Adrenal gland (tissue), 12 donors: Measurements from ENCODE around the gene PPM1L. TPM values are rescaled to one million over a fixed set of nuclear protein-coding genes. Genes with fewer than 3 reads are reported as not detected.

ENCODE experiments used
- DNase-seq, 7 donors: peaks; one replicate each; pipeline ENCODE4 v3.0.0-alpha.2; 2019 to 2020
- H3K27ac ChIP-seq, 5 donors: fragments of 200-600 bp; sonication (generic) in 4 of 5; 1 replicate in 3 of 5; 2 replicates in 2 of 5; pipeline versions ENCODE4 v1.5.1 to v1.8.0; 2016 to 2020; ENCODE audit warnings: mild to moderate bottlenecking in 1 of 5
- H3K27me3 ChIP-seq: fragments of 200-600 bp; 2 replicates; pipeline ENCODE4 v1.8.0; 2021
- H3K36me3 ChIP-seq, 2 donors: fragments of 200-600 bp; replicated peaks in 1 of 2; 1 replicate in 1 of 2; 2 replicates in 1 of 2; pipeline versions ENCODE4 v1.5.1 to v1.8.0; 2018 to 2022
- H3K4me1 ChIP-seq, 2 donors: fragments of 200-600 bp; replicated peaks in 1 of 2; 1 replicate in 1 of 2; 2 replicates in 1 of 2; pipeline versions ENCODE4 v1.5.1 to v1.8.0; 2018 to 2021
- H3K4me3 ChIP-seq, 4 donors: fragments of 200-600 bp; sonication (generic) in 3 of 4; one replicate each; pipeline ENCODE4 v1.5.1; 2016 to 2018
- H3K9me3 ChIP-seq, 3 donors: fragments of 200-600 bp; sonication (generic) in 1 of 3; replicated peaks in 1 of 3; 1 replicate in 2 of 3; 2 replicates in 1 of 3; pipeline versions ENCODE4 v1.5.1 to v1.8.0; 2016 to 2021
- CTCF ChIP-seq, 6 experiments: fragments of 450-650 bp in 4 of 6; fragments of 200-600 bp in 2 of 6; sonication (generic) in 1 of 6; IDR thresholded peaks; 1 replicate in 5 of 6; 2 replicates in 1 of 6; pipeline versions ENCODE4 v1.5.1 to v1.8.0; 2016 to 2021; ENCODE audit warnings: antibody characterized with exemption in 6 of 6, mild to moderate bottlenecking in 2 of 6, moderate library complexity in 1 of 6
- POLR2A ChIP-seq, 2 donors: fragments of 450-650 bp; IDR thresholded peaks; one replicate each; pipeline ENCODE4 v1.6.1; 2017; ENCODE audit warnings: antibody characterized with exemption in 2 of 2, mild to moderate bottlenecking in 2 of 2, moderate library complexity in 1 of 2
- WGBS, 4 donors: extraction: QIAGEN DNeasy Blood & Tissue Kit in 2 of 4; methylation state at CpG; one replicate each; pipeline versions ENCODE4 v1.1.5 to v1.1.7; 2013 to 2017; 5-methylcytosine and 5-hydroxymethylcytosine counted together
- intact Hi-C, 2 donors: fragments of 100-400 bp; cut with DNase I; formaldehyde crosslinking; loops; one replicate each; pipeline versions ENCODE4 v1.14.1 to v1.15.0; 2022 to 2023
- polyA plus RNA-seq, 3 donors: library from polyadenylated mRNA; stranded (reverse); fragments of 200-250 nt in 2 of 3; fragments of 350-450 nt in 1 of 3; fragmentation: Illumina TruSeq in 1 of 3; extraction: RNeasy Lipid Tissue Mini Kit (QIAGEN cat#74804) in 1 of 3; gene quantifications; one replicate each; pipeline ENCODE4 v1.2.3, GENCODE V29; 2013 to 2014
- total RNA-seq, 9 donors: library from RNA; depleted of rRNA in 4 of 9; stranded (reverse); fragments of >200 nt in 4 of 9; fragments of 120-200 nt in 1 of 9; fragmentation: NEBNext Ultra II Directional in 1 of 9; extraction: Animal tissue kit (Norgen Biotek cat#: 25700) in 1 of 9; gene quantifications; one replicate each; pipeline versions ENCODE4 v1.1.0 to v1.2.4, GENCODE V29; 2013 to 2023
- donor health status: healthy with polysubstance abuse.
- donor health status: Bipolar disorder and iron deficiency.
- donor health status: DM: yes; HTN: yes; CAD: no.
- donor health status: DM: no; HTN: no; CAD: no.
- donor health status: DM: no; HTN: no; CAD: no.
- donor health status: DM: yes; HTN: yes; CAD: no.

Gene PPM1L
- total and polyA plus RNA-seq, 12 donors, result 2.4 to 53.6 (median 35.0) TPM

DNA sequence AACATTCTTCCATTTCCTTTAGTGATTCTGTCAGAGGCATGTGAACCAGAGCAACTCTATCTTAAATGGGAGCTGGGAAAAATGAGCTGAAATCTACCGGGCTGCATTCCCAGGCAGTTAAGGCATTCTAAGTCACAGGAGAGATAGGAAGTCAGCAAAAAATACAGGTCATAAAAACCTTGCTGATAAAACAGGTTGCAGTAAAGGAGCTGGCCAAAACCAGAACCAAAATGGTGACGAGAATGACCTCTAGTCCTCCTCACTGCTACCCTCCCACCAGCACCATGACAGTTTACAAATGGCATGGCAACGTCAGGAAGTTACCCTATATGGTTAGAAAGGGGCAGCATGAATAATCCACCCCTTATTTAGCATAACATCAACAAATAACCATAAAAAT lies 282.7 kb downstream of the PPM1L start:
- no peak for DNase-seq
- Histone ChIP-seq H3K4me3 (no peak overlapping the region), H3K27ac (no peak overlapping the region), H3K9me3 (no peaks in the 10 kb centered on the region), H3K36me3 (no peaks in the 10 kb centered on the region), H3K27me3 (no peaks in the 10 kb centered on the region), H3K4me1 (peaks cover 0 to 9% of the 10 kb centered on the region in 2 donors)
- intact Hi-C loops, result no loop called here
- TF ChIP-seq CTCF (IDR thresholded peaks at IDR 0.05), result no peak
- no peak for TF ChIP-seq POLR2A (IDR thresholded peaks at IDR 0.05)
- WGBS, 4 donors, result 57 to 69% (median 67%) methylated on average over 3 of the region's 3 CpGs

DNA sequence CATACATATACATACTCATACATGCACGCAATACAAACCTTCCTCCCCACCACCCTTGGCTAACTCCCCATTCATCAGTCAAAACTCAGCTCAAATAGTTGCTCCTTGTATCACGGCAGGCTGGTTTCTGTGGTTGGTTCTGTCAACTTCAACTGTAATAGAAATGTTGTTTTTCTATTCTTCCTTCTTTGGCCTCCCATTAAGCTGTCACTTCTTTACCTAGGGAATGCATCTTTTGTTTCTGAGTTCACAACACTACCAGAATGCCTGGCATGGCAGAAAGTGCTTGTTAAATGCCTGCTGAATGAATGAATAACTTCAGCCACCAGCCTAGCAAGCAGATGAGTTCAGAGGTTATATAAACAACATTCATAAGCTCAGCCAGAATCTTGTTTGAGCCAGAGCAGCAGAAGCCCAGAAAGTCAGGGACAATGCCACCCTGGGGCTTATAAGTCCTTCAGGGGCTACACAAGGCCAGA lies 286.0 kb downstream of the PPM1L start:
- no peak overlapping the region for H3K27ac ChIP-seq
- 76 to 91% (median 80%) methylated on average over 2 of the region's 2 CpGs for WGBS, 4 donors
- no peak overlapping the region for H3K4me3 ChIP-seq
- H3K4me1 ChIP-seq, result no peaks in the 10 kb centered on the region
- TF ChIP-seq CTCF (IDR thresholded peaks at IDR 0.05) (no peak), POLR2A (IDR thresholded peaks at IDR 0.05) (no peak)
- H3K27me3 ChIP-seq, result no peaks in the 10 kb centered on the region
- no peak for DNase-seq
- no peaks in the 10 kb centered on the region for H3K9me3 ChIP-seq
- intact Hi-C loops, result no loop called here
- H3K36me3 ChIP-seq, result no peaks in the 10 kb centered on the region

DNA sequence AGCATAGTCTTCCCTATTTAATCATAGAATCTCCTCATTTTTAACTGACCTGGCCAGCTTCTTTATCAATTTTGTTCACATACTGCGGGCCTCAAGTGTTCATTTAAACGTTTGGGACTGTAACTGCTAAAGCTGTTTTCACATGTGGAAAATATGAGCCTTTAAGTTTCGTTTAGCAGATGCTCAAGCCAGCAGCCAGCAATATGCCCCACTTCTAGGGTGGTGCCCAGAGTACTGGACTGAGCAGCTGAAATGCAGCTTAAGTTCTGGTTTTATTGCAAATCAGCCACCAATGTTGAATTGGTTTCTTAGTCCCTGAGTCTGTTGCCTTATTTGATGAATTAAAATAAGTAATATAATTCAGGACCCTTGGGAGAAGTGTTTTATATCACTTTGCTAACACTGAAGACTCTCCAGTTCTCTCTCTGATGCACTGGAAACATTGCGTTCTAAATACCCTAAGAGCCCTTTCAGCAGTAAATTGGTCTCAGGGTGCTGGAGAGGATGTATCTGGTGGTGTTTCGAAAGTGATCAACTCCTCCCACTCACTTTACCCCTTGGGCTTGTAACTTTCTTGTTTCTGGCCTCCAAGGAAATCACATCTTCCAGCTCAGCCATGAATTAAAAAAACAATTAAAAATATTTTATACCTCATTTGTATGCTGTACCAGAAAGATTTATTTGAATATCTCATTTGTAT lies 287.5 kb downstream of the PPM1L start:
- H3K27ac ChIP-seq, result no peak overlapping the region

DNA sequence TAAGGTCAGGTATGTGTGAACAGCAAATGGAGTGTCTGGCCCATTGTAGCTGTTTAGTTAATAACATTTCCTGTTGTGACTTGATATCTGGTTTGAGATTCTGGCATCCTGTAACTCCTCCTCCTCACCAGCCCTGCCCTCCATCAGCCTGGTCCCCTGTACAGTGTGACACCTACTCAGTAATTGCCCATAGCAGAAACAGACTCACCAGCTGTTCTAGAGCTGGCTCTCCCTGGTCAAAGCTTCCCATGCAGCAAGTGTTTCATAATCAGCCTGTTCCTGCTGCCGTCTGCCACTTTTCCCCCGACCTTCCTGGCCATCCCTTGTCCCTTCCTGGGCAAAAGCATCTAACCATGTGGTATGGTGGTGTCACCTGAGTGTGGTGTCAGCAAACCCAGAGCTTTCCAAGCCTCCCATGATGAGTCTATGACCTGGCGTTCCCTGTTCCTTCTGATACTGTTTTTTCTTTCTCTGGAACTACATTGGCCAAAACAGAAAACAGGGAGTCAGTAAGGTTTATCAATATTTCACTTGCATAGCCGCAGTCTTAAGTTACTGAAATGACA lies 293.7 kb downstream of the PPM1L start:
- intact Hi-C loops, result no loop called here
- TF ChIP-seq CTCF (IDR thresholded peaks at IDR 0.05) (no peak), POLR2A (IDR thresholded peaks at IDR 0.05) (no peak)
- WGBS, 4 donors, result 76 to 81% (median 79%) methylated on average over 4 of the region's 4 CpGs

More for the DNA sequence above, 287.5 kb downstream of the PPM1L start:
- no peaks in the 10 kb centered on the region for H3K4me1 ChIP-seq
- WGBS, 4 donors, result 82 to 88% (median 86%) methylated on average over 5 of the region's 5 CpGs
- TF ChIP-seq CTCF (IDR thresholded peaks at IDR 0.05) (no peak), POLR2A (IDR thresholded peaks at IDR 0.05) (no peak)
- no peak overlapping the region for H3K4me3 ChIP-seq
- no peaks in the 10 kb centered on the region for H3K9me3 ChIP-seq
- H3K27me3 ChIP-seq, result no peaks in the 10 kb centered on the region
- intact Hi-C loops, result no loop called here
- DNase-seq, result no peak
- H3K36me3 ChIP-seq, result no peaks in the 10 kb centered on the region

More for the DNA sequence above, 293.7 kb downstream of the PPM1L start:
- Histone ChIP-seq H3K27ac (no peak overlapping the region), H3K4me1 (no peaks in the 10 kb centered on the region), H3K9me3 (no peaks in the 10 kb centered on the region), H3K27me3 (no peaks in the 10 kb centered on the region), H3K36me3 (no peaks in the 10 kb centered on the region), H3K4me3 (no peak overlapping the region)
- DNase-seq, result no peak
